Dedifferentiated amniotic fluid mesenchymal stem cell (primary cell): ENCODE data around the gene LRRC74B.
A peak's percentile ranks its signal among the peaks of the same experiment; 100 is the strongest.
"Not testable (repeated sequence)": the region's sequence is repeated elsewhere in the genome, so short reads cannot be mapped to it uniquely, and the experiment has no call there.

Experiments used
- DNase-seq: peaks from one replicate; pipeline ENCODE4 v3.0.0-alpha.2; 2016; ENCODE audit errors: extremely low spot score

LRRC74B gene

DNA sequence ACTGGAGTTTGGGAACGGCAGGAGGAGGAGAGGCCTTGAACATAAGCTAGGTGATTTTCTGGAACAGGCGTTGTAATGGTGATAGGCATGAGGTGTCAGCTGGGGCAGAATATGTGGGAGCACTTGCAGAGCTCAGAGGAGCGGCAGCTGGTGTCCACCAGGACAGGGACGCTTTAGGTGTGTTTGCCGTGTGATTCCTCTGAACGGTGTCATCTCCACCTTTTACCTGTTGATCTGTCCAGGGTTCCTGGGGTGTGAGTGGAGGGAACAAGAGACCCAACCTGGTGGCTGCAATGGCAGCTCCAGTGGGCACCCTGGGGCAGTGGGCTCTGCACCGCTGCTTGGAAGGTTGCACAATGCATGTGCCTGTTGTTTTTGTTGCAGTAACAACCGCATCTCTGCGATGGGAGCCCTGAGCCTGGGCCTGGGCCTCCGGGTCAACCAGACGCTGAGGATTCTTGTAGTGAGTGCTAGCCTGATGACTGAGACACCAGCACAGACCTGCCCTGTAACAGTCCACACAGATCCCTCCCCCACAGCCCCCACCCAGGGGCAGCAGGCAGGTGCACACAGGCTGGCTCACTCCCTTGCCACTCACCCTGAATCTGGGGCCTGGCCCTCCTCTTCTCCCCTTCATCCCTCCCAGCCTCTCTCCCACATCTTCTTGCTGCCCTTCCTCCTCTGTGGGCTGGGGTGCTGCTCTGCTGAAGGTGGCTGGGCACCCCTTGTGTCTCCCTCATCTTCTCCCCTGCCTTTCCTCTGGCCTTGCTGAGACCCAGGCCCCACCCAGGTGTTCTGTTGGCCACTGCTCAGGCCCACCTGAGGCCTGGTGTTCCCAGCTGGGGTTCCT lies 9.2 kb downstream of the LRRC74B start:
- DNase-seq: no peak

DNA sequence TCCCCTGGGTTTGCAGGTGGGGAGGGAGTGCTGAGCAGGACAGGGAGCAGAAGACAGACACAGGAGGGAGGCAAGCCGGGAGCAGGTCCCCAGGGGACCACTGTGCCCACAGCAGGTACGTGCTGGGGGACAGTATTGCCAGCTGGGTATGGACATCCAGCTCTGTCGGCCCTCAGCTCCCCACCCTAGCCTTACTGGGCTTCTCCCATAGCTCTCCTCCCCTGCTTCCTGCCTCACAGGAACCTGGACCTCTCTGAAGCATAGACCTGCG lies 9.8 kb downstream of the LRRC74B start:
- no peak for DNase-seq

DNA sequence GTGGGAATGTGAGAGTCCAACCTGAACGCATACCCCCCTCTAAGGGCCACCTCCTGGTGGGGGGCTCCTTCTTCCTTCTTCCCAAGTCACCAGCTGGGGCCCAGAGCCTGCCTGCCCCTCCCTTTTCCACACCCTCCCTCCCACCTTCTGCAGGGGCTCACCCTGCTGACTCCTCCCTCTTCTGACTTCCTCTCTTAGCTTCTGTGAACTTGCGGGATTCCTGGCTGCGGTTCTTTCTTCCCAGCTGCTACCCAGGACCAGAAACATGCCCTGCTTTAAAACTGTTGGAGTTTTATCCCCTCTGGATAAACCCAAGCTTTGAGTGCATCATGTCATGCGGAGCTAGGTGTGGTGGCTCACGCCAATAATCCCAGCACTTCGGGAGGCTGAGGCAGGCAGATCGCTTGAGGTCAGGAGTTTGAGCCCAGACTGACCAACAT lies 10.2 kb downstream of the LRRC74B start:
- no peak for DNase-seq

DNA sequence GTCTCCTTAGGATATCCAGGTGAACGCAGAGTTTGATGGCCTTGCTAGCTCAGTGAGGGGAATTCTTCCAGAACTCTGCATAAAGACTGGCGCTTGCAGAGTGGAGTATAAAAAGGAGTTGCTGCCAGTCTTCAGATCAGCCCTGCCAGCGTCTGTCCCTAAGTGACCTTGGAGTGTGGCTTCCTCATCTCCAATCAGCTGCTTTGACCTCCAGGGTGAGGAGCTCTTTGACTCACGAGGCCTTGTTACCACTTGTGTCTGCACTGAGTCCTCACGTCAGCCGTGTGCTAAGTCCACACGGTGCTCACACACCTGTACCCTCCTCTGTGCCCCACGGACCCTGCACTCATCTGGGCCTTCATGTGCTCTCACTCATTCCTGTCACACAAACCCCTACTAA lies 14.6 kb downstream of the LRRC74B start:
- DNase-seq: not testable (repeated sequence)

DNA sequence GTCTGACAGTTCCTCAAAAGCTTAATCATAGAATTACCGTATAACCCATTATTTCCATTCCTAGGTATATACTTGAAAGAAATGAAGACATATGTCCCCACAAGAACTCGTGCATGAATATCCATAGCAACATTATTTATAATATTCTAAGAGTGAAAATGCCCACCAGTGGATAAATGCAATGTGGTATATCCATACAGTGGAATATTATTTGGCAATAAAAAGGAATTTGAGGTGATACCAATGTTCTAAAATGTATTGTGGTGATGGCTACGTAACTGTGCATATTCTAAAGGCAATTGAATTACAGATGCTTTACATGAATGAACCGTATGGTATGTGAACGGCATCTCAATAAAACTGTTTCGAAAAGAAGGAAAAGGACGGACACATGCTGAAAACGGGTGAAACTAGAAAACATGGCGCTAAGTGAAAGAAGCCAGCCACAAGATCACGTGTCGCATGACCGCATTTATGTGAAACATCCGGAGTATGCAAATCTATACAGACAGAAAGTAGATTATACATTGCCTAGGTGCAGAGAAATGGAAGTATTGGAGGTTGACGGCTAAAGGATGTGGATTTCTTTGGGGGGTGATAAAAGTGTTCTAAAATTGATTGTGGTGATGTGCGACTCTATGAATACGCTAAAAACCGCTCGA lies 16.0 kb downstream of the LRRC74B start:
- DNase-seq: not testable (repeated sequence)

DNA sequence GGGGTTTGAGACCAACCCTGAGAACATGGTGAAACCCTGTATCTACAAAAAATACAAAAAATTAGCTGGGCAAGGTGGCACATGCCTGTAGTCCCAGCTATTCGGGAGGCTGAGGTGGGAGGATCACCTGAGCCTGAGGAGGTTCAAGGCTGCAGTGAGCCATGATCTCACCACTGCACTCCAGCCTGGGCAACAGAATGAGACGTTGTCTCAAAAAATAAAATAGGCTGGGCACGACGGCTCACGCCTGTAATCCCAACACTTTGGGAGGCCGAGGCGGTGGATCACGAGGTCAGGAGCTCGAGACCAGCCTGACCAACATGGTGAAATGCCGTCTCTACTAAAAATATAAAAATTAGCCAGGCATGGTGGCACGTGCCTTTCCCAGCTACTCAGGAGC lies 18.7 kb downstream of the LRRC74B start:
- not testable (repeated sequence) for DNase-seq

DNA sequence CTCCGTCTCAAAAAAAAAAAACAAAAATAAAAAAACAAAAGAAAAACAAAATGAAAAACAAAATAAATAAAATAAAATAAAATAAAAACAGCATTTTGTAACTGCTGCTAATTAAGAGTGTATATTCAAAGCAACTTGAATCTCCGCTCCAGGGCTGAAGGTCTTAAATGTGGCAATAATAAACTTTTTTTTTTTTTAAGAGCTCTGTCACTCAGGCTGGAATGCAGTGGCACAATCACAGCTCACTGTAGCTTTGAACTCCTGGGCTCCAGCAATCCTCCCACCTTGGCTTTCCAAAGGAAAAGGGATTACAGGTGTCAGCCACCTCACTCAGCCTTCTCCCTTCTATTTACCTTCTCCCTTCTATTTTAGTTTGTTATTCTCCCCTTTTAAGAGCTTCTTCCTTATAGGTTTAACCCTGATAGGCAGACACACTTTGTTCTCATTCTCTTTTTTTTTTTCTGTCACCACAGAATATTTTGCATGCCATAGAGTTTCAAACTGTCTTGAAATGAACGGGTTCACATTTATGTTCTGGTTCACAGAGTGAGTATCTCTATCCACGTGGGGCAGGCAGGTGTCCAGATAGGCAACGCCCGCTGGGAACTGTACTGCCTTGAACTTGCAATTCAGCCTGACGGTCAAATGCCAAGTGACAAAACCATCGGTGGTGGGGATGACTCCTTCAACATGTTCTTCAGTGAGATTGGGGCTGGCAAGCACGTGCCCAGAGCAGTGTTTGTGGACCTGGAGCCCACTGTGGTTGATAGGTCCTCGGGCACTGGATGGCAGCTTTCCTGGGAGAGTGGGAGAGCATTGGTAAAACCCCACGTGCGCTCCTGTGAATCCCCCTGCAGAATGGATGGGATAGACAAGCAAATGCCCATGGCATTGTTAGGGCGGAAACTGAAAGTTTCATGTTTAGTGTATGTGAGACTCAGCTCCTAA lies 19.4 kb downstream of the LRRC74B start:
- no peak for DNase-seq

DNA sequence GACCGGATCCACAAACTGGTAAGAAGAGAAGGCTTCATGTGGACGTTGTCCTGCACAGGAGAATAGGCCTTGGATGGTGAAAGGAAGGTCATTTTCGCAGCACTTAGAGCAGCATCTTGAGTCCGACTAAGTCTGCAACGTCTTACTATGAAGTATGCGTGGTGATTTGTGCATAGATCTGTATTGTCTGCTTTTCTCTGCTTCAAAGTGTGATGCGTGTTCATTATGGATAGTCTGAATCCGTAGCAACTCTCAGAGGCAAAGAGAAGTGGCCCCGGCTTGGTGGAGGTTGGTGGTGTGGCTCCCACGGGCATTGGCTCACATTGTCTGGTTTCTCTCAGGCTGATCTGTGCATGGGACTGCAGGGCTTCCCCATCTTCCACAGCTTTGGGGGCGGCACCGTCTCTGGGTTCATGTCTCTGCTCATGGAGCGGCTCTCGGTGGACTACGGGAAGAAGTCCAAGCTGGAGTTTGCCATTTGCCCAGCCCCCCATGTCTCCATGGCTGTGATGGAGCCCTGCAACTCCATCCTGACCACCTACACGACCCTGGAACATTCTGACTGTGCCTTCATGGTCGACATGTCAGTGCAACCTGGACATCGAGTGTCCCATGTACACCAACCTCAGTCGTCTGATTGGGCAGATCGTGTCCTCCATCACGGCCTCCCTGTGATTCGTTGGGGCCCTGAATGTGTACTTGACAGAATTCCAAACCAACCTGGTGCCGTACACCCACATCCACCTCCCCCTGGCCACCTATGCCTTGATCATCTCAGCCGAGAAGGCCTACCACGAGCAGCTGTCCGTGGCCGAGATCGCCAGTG lies 21.5 kb downstream of the LRRC74B start:
- no peak for DNase-seq

DNA sequence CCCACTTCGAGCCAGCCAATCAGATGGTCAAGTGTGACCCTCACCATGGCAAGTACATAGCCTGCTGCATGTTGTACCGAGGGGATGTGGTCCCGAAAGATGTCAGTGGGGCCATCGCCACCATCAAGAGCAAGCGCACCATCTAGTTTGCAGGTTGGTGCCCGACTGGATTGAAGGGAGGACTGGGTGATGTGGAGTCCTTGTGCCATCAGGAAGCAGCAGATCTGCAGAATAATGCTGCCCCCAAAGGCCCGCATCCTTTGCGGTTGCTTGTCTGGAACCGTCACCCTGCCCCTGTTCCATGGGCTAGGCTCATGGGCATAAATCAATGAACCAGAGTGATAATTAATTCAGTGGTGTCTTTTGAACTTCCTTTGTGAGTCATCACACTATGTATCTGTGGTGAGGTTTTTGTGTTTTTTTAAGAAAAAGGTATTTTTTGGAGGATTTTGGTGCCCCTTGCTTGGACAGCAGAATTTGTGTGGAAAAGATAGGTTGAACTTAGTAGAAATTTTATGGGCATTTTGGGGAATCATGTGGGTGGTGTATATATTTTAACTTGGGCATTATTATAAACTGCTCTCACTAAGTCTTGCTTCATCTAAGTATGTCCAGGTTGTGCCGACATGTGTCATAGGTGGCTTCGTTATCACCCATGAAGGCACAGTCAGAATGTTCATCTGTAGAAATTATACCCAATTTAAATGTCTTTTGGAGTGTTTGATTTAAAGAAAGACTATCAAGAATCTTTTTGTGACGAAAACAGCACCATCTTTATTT lies 22.3 kb downstream of the LRRC74B start:
- no peak for DNase-seq

DNA sequence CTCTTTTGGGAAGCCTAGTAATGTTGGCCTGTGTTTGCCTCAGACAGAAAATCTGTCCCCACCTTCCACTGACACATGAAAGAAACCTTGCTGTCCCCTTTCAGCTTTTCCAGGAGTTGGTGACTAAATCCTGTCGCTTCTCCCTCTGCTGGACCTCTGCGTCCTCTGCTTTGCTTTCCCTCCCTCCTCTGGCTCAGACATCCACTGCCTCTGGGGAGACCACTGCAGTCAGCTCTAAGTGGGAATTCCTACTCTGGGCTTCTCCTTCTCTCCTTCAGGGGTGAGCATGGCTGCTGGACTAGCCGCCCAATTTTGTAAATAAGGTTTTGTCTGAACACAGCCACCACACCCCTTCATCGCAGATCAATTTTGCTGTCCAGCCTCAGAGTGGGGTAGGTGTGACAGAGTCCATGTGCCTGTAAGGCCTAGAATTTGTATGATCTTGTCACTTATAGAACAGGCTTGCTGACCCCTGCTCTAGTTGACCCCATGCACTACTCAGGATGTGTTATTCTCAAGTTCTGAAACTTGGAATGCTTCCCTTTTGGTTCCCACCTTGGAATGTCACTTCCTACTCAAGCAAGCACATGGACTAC lies 23.0 kb downstream of the LRRC74B start:
- no peak for DNase-seq

DNA sequence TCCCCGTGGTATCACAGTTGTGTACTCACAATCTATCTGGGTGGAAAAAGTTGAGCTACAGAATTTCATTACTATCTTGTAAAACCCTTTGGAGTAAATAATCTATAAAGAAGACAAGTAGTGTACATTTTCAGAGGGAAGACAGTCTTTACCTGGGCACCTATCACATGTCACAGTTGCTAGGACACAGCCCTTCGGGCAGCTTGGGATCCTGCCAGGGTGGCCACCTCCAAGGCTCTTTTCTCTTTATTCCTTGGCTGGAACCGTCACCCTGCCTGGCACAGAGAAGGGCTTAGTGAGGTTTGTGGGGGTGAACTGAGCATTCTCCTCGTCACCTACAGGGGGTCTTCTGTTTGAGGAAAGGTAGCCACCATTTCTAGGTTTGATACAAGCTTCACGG lies 23.6 kb downstream of the LRRC74B start:
- no peak for DNase-seq

DNA sequence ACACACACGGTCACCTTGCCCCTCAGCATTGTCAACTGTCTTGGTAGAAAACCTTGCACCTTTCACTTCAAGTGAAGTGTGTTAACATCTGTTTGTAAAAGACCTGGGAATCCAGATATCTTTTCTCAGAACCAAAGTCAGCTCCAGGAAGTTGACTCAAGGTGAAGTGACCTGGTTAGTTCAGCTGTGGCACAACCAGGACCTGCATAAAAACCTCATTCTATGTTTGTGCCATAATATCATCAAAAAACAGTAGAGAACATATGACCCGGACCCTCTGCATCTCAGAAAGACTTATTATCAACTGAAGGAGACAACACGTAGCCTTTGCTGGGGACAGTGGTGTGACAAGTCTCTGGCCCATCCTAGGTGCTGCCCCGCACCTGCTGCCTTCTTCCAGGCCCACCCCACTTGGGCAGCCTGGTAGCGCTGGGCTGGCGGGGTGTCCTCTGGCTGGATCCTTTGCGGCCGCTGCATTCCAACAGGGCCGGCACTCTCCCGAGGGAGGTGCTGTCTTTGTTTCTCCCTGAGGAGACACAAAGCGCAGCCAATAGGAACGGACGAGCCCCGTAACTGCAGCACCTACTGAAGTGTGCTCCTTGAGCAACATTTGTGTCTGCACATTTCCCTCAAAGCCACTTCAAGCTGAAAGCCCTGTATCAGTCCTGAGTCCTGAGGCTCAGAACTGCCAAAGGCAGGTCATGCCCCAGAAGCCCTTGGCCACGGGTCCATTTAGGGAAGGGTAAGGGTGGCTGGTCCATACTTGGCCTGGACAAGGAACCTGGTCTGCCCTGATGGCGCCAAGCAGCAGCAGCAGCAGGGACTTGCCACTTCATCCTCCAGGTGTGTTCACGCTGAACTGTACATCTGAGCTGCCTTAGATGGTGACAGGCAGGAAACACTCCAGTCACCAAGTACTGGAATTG lies 25.2 kb downstream of the LRRC74B start:
- no peak for DNase-seq

DNA sequence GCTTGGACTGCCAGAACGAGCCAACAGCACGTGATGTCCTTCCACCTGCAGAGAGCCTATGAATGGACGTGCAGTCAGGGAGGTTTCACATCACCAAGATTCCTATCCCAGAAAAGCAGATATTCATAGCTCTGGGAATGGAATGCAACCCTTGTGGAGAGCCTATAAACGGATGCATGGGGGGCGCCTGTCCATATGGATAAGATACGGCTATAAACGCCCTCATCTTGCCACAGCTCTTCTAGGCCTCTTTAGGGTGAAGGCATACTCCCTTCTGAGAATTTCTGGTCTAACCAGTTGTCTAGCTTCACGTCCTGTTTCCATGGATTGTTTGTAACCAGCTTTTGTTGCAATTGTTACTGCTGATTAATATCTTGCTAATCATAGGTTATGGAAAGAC lies 26.1 kb downstream of the LRRC74B start:
- DNase-seq: not testable (repeated sequence)

DNA sequence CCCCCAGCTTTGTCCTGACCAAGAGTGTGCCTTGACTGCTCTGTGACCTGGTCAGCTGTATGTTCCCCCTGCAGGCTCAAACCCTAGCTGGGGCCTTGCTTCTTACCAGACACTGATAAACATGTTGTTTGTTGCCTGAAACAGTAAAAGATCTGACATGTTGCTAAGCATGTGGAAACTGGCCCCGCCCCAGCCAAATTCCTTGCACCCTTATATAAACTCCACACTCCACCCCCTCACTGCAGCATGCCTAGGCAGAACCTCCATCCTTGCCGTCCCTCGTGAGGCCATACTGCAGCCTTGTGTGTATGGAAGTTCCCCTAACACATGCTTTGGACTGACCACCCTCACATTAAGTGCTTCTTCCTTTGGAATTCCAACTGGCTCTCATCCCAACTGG lies 27.3 kb downstream of the LRRC74B start:
- DNase-seq: no peak

DNA sequence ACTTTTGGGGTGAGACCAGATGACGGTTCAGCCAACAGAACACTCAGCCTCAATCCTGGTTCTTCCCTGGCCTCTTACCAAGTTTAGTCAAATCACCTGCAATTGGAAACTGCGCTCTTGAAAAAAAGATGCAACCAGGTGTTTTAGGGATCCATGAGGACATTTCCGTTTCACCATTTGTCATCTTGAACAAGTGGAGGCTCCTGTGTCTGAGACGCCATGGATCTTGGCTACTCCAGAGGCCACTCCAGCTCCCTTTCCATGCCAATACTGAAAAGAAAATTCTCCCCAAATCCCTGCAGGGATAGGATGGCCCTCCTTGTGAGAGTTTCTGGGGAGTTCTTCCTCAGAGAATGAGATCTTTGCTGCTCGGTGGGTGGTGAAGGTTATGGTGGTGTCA lies 27.7 kb downstream of the LRRC74B start:
- DNase-seq: no peak

DNA sequence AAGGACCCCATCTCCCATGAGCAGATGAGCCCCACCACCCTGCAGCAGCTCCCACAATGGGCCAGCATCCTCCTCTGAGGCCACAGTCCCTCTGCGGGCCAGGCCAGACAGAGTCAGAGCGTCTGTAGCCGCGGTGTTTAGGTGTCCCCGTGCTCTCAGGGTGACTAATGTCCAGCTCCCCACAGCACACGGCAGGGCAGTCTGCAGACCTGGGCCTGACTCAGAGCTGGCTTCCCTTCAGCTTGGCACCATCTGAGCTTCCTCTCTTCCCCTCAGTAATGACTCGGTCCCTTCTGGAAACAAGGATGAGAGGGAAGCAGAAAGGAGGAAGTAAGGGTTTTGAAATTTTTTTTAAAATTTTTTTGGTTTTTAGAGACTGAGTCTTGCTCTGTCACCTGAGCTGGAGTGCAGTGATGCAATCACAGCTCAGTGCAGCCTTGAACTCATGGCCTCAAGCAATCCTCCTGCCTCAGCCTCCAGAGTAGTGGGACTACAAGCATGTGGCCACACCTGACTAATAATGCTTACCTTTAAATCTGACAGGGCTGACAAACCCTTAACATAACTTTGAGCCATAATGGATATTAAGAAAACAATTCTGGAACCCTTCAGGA lies 28.5 kb downstream of the LRRC74B start:
- DNase-seq: peak; percentile 15

DNA sequence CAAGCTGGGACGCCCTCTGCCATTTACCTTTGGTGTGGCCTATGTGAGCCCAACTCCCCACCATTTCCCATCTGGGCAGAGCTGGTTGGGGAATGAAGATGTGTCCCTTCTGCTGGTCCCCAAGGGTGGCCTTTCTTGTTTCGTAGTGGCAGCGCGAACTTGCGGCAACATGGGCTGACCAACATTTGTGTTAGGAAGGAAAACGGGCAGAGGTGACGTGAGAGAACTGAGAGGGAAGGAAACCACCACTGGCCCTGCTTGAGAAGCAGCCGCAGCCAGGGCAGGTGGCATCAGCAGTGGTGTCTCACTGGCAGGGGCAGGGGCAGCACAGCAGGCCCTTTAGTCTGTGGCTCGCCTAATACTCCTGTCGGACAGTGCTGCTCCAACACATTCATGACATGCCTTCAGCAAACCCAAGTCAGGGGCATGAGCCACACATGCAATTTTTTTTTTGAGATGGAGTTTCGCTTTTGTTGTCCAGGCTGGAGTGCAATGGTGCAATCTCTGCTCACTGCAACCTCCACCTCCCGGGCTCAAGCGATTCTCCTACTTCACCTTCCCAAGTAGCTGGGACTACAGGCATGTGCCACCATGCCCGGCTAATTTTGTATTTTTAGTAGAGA lies 29.9 kb downstream of the LRRC74B start:
- DNase-seq: no peak

DNA sequence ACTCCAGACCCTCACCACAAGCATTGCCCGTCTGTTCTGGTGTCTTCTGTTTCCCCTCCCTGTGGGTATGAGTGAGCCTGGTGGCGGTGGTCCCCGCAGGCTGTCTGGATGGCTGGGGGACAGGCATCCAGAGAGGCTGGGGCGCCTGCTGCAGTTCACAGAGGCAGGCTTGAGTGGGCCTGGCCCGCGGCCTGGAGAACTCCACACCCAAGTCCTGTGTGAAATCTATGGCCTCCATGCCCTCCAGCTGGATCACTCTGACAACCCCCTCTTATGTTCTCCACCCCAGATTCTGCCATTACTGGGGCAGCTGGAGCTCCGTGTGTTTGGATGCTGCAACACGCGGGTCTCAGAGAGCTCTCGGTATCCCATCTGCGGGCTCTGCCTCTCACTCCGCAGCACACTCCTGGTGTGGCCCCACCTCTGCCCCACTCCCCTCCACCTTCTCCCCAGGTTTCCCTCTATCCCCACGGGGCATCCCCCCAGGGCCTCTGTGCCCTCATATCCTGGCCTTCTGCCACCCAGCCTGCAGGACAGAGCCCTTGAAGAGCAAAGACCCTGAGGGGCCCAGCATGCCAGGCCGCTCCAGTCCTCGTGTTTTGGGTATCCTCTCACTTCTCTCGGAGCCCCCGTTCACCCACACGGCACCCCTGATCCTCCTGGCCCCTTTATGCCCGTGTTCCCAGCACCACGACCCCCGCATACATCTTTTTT lies 31.3 kb downstream of the LRRC74B start:
- no peak for DNase-seq
